ENCODE results near the gene PLB1. TPM values are rescaled to one million over a fixed set of nuclear protein-coding genes. Genes with fewer than 3 reads are reported as not detected.

Gene PLB1
- total and polyA plus RNA-seq, 2 experiments from 2014 or later = 0.06 to 0.21 TPM

DNA sequence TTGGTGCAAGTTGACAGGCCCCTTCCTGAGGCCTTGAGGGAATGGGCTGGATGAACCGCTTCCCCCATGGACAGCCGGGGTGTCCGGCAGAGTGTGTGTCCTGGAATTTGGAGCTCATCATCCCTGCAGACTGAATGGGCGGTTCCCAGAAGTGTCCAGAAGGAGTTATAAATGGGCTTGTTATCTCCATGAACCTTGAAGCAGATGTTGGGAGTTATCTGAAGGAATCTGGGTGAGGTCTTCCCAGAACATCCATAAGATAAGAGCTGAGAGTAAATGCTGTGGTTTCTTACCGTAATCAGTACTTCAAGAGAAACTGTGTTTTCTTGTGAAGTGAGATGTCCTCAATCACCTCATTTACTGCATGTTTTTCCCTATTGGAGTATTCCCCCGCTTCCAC is 21.1 kb downstream of the PLB1 start:
- Histone ChIP-seq H2AFZ (no peak overlapping the region), H3K79me2 (replicated peaks; ENCODE audit: insufficient read depth) (no peaks in the 10 kb centered on the region), H3K27ac (ENCODE audit: low read depth) (no peak overlapping the region), H3K4me2 (no peak overlapping the region), H3K9me2 (ENCODE audit: insufficient read depth) (no peaks in the 10 kb centered on the region; the same call in none of the 2 replicates), H3K27me3 (ENCODE audit: insufficient read depth) (no peaks in the 10 kb centered on the region), H3K36me3 (ENCODE audit: insufficient read depth) (no peaks in the 10 kb centered on the region), H3K4me1 (ENCODE audit: insufficient read depth) (no peaks in the 10 kb centered on the region), H3K4me3 (no peak overlapping the region), H4K20me1 (replicated peaks; ENCODE audit: insufficient read depth) (no peaks in the 10 kb centered on the region), H3F3A (replicated peaks; ENCODE audit: low read depth) (no peaks in the 10 kb centered on the region)
- H3K9me3 Mint-ChIP-seq = peaks cover 1% of the 10 kb centered on the region
- DNase-seq (ENCODE audit: low spot score) = no peak
- H3K4me3 Mint-ChIP-seq = no peak overlapping the region
- no peak for ATAC-seq
- no peaks in the 10 kb centered on the region for H3K27me3 Mint-ChIP-seq (ENCODE audit: insufficient read depth, low read depth, poor library complexity)
- no peaks in the 10 kb centered on the region for H3K36me3 Mint-ChIP-seq (ENCODE audit: low read depth)
- TF ChIP-seq CREB1 (CRISPR knock-in tag; IDR thresholded peaks at IDR 0.05; ENCODE audit: low read depth) (no peak), EZH2phosphoT487 (IDR thresholded peaks at IDR 0.05; ENCODE audit: unreplicated experiment) (no peak), JUNB (IDR thresholded peaks at IDR 0.05; ENCODE audit: unreplicated experiment) (no peak), NANOG (IDR thresholded peaks at IDR 0.05; ENCODE audit: borderline replicate concordance) (no peak), ZNF462 (CRISPR knock-in tag; IDR thresholded peaks at IDR 0.05) (no peak), ZNF331 (CRISPR knock-in tag; IDR thresholded peaks at IDR 0.05; ENCODE audit: low read depth) (no peak), POLR2AphosphoS5 (IDR thresholded peaks at IDR 0.05; ENCODE audit: low read depth) (no peak), ZNF114 (CRISPR knock-in tag; IDR thresholded peaks at IDR 0.05) (no peak), EZH2 (IDR thresholded peaks at IDR 0.05; ENCODE audit: low read depth, unreplicated experiment) (no peak), ETS1 (IDR thresholded peaks at IDR 0.05) (no peak), STAT1 (IDR thresholded peaks at IDR 0.05; ENCODE audit: unreplicated experiment) (no peak)
- TF ChIP-seq, protein P1, sequence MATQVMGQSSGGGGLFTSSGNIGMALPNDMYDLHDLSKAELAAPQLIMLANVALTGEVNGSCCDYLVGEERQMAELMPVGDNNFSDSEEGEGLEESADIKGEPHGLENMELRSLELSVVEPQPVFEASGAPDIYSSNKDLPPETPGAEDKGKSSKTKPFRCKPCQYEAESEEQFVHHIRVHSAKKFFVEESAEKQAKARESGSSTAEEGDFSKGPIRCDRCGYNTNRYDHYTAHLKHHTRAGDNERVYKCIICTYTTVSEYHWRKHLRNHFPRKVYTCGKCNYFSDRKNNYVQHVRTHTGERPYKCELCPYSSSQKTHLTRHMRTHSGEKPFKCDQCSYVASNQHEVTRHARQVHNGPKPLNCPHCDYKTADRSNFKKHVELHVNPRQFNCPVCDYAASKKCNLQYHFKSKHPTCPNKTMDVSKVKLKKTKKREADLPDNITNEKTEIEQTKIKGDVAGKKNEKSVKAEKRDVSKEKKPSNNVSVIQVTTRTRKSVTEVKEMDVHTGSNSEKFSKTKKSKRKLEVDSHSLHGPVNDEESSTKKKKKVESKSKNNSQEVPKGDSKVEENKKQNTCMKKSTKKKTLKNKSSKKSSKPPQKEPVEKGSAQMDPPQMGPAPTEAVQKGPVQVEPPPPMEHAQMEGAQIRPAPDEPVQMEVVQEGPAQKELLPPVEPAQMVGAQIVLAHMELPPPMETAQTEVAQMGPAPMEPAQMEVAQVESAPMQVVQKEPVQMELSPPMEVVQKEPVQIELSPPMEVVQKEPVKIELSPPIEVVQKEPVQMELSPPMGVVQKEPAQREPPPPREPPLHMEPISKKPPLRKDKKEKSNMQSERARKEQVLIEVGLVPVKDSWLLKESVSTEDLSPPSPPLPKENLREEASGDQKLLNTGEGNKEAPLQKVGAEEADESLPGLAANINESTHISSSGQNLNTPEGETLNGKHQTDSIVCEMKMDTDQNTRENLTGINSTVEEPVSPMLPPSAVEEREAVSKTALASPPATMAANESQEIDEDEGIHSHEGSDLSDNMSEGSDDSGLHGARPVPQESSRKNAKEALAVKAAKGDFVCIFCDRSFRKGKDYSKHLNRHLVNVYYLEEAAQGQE (IDR thresholded peaks at IDR 0.05; ENCODE audit: unreplicated experiment) = no peak
- TF ChIP-seq, protein P2, sequence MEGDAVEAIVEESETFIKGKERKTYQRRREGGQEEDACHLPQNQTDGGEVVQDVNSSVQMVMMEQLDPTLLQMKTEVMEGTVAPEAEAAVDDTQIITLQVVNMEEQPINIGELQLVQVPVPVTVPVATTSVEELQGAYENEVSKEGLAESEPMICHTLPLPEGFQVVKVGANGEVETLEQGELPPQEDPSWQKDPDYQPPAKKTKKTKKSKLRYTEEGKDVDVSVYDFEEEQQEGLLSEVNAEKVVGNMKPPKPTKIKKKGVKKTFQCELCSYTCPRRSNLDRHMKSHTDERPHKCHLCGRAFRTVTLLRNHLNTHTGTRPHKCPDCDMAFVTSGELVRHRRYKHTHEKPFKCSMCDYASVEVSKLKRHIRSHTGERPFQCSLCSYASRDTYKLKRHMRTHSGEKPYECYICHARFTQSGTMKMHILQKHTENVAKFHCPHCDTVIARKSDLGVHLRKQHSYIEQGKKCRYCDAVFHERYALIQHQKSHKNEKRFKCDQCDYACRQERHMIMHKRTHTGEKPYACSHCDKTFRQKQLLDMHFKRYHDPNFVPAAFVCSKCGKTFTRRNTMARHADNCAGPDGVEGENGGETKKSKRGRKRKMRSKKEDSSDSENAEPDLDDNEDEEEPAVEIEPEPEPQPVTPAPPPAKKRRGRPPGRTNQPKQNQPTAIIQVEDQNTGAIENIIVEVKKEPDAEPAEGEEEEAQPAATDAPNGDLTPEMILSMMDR (conservative IDR thresholded peaks at IDR 0.05; ENCODE audit: low read depth in 2 of 2) = no peak
- no peak overlapping the region for H3K27ac Mint-ChIP-seq
- no peaks in the 10 kb centered on the region for H3K4me1 Mint-ChIP-seq
